ENCODE results near the gene RPL27A.

RPL27A gene

GRCh38 chr11:8739309-8739793, 56.8 kb downstream of the RPL27A start:
- TF ChIP-seq ZFX (IDR thresholded peaks at IDR 0.05; ENCODE audit: borderline replicate concordance) (no peak), CTCF (IDR thresholded peaks at IDR 0.05) (no peak)
- H3K27ac ChIP-seq: no peak overlapping the region

Measured in 22Rv1 (cell line).